ENCODE data around the gene ANKRD6. TPM values are rescaled to one million over a fixed set of nuclear protein-coding genes. Genes with fewer than 3 reads are reported as not detected.

The ANKRD6 gene
- polyA plus RNA-seq, 1 of the 3 experiments (the other 2 are of a cell fraction), result 2.6 TPM

DNA sequence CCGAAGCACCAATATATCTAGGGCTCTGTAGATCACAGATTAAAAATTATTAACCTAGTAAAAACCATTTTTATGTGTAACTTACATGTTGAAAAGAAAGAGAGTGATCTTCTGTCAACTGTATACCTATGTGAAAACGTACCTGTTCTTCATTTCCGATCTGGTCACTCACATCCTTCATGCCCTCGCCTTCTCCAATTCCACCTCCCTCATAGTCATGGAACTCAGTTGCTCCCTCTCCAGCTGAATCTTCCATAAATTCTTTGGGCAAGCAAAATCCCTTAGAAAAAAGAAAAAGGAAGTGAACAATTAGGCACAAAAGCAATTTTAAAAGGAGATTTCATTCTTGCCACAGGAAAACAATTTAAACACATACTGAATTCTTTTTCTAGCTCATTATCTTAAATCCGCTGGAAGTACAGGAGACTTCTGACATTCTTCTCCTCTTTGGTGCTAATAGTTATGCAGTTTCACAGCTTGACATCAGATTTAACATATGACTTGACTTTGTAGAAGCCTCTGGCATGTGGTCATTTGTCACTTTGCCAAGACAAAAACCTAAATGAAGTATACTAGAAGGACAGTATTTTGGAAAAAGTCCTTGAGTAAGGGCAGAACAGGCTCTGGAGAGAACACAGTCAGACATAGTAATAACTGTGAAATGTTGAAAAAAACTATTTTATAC is 235.1 kb downstream of the ANKRD6 start:
- Histone ChIP-seq H3K9ac (no peak overlapping the region), H3K36me3 (replicated peaks in 1 of 2; ENCODE audit: control insufficient read depth in 1 of 2, insufficient read depth in 2 of 2, low read length in 1 of 2) (peaks cover 46 to 48% of the 10 kb centered on the region in 2 experiments), H3K9me3 (no peaks in the 10 kb centered on the region), H4K20me1 (ENCODE audit: insufficient read depth) (no peaks in the 10 kb centered on the region), H2AFZ (ENCODE audit: low read depth) (no peak overlapping the region), H3K4me2 (no peak overlapping the region), H3K27me3 (ENCODE audit: insufficient read depth) (no peaks in the 10 kb centered on the region), H3K4me1 (ENCODE audit: control insufficient read depth in 1 of 2, insufficient read depth in 2 of 2, low read depth in 1 of 2, low read length in 1 of 2) (peaks cover 0 to 8% of the 10 kb centered on the region in 2 experiments; a peak in 2 of 4 replicates), H3K4me3 (ENCODE audit: low read depth in 2 of 2, low read length in 1 of 2) (no peak overlapping the region), H3F3A (replicated peaks; ENCODE audit: insufficient read depth) (peaks cover 5% of the 10 kb centered on the region), H3K9me2 (no peaks in the 10 kb centered on the region), H3K79me2 (ENCODE audit: insufficient read depth) (no peaks in the 10 kb centered on the region), H3K27ac (ENCODE audit: low read depth in 2 of 2, low read length in 1 of 2) (no peak overlapping the region; a peak in 1 of 4 replicates)
- DNase-seq, result no peak
- ChIA-PET POLR2A (no interaction called here), CTCF (interaction anchor here (0.7 to 1.8 kb wide), 3 partner anchors 29 to 302 kb away, joined by 3 to 5 read pairs (median 4); partner anchors contain the start of gene LYRM2)
- TF ChIP-seq TAF1 (IDR thresholded peaks at IDR 0.05; ENCODE audit: borderline replicate concordance, low read depth, low read length) (no peak), ZBTB33 (IDR thresholded peaks at IDR 0.05; ENCODE audit: borderline replicate concordance, low read depth) (no peak), NFIC (IDR thresholded peaks at IDR 0.05; ENCODE audit: borderline replicate concordance) (no peak), FOSL2 (IDR thresholded peaks at IDR 0.05; ENCODE audit: borderline replicate concordance, low read depth) (no peak), SIN3A (IDR thresholded peaks at IDR 0.05; ENCODE audit: borderline replicate concordance, low read depth, low read length) (no peak), RXRA (IDR thresholded peaks at IDR 0.05; ENCODE audit: borderline replicate concordance, low read depth) (no peak), POLR2AphosphoS5 (IDR thresholded peaks at IDR 0.05; ENCODE audit: low read depth, low read length) (no peak), MXI1 (IDR thresholded peaks at IDR 0.05; ENCODE audit: low read depth, low read length) (no peak), TCF12 (IDR thresholded peaks at IDR 0.05) (no peak), FOXJ3 (CRISPR knock-in tag; IDR thresholded peaks at IDR 0.05) (no peak)
- TF ChIP-seq, protein P1, sequence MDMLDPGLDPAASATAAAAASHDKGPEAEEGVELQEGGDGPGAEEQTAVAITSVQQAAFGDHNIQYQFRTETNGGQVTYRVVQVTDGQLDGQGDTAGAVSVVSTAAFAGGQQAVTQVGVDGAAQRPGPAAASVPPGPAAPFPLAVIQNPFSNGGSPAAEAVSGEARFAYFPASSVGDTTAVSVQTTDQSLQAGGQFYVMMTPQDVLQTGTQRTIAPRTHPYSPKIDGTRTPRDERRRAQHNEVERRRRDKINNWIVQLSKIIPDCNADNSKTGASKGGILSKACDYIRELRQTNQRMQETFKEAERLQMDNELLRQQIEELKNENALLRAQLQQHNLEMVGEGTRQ (IDR thresholded peaks at IDR 0.05; ENCODE audit: borderline replicate concordance, low read depth, low read length), result no peak
- TF ChIP-seq, protein P2, sequence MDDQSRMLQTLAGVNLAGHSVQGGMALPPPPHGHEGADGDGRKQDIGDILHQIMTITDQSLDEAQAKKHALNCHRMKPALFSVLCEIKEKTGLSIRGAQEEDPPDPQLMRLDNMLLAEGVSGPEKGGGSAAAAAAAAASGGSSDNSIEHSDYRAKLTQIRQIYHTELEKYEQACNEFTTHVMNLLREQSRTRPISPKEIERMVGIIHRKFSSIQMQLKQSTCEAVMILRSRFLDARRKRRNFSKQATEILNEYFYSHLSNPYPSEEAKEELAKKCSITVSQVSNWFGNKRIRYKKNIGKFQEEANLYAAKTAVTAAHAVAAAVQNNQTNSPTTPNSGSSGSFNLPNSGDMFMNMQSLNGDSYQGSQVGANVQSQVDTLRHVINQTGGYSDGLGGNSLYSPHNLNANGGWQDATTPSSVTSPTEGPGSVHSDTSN (IDR thresholded peaks at IDR 0.05), result no peak
- 96% methylated on average over 5 of the region's 5 CpGs for WGBS (ENCODE audit: low lambda C conversion rate)

GRCh38 chr6:89669002-89669401 is 236.1 kb downstream of the ANKRD6 start:
- TF ChIP-seq TCF12 (IDR thresholded peaks at IDR 0.05), result no peak
- TF ChIP-seq JUND (IDR thresholded peaks at IDR 0.05), result no peak
- TF ChIP-seq GATA2 (CRISPR knock-in tag; IDR thresholded peaks at IDR 0.05), result no peak
- TF ChIP-seq EZH2phosphoT487 (IDR thresholded peaks at IDR 0.05; ENCODE audit: borderline replicate concordance, low read depth), result no peak
- TF ChIP-seq ZBTB33 (IDR thresholded peaks at IDR 0.05; ENCODE audit: borderline replicate concordance, low read depth), result no peak
- ChIA-PET CTCF (interaction anchor here (1.6 to 1.8 kb wide), 2 partner anchors 237 to 303 kb away, joined by 4 to 5 read pairs; no protein-coding TSS in a partner anchor), POLR2A (no interaction called here)
- Histone ChIP-seq H3K9me3 (no peaks in the 10 kb centered on the region), H3K4me3 (ENCODE audit: low read depth in 2 of 2, low read length in 1 of 2) (no peak overlapping the region), H3K9me2 (no peaks in the 10 kb centered on the region), H3K79me2 (ENCODE audit: insufficient read depth) (no peaks in the 10 kb centered on the region), H3K27me3 (ENCODE audit: insufficient read depth) (no peaks in the 10 kb centered on the region), H3K9ac (no peak overlapping the region), H3K27ac (ENCODE audit: low read depth in 2 of 2, low read length in 1 of 2) (no peak overlapping the region), H3K4me2 (no peak overlapping the region), H3K4me1 (ENCODE audit: control insufficient read depth in 1 of 2, insufficient read depth in 2 of 2, low read depth in 1 of 2, low read length in 1 of 2) (peaks cover 0 to 8% of the 10 kb centered on the region in 2 experiments; a peak in 2 of 4 replicates), H4K20me1 (ENCODE audit: insufficient read depth) (no peaks in the 10 kb centered on the region), H3F3A (replicated peaks; ENCODE audit: insufficient read depth) (peaks cover 5% of the 10 kb centered on the region), H2AFZ (ENCODE audit: low read depth) (no peak overlapping the region), H3K36me3 (replicated peaks in 1 of 2; ENCODE audit: control insufficient read depth in 1 of 2, insufficient read depth in 2 of 2, low read length in 1 of 2) (peaks cover 41 to 53% of the 10 kb centered on the region in 2 experiments)
- WGBS (ENCODE audit: low lambda C conversion rate), result 87% methylated on average over 6 of the region's 6 CpGs
- no peak for DNase-seq
